HG03558 (cell line): ENCODE results near the gene ZNF580.

Experiments used
- ATAC-seq: cut with Tn5 transposase; IDR thresholded peaks from one replicate; pipeline ENCODE4 v1.9.1; 2021; ENCODE audit warnings: moderate number of reproducible peaks; ENCODE audit not compliant: unreplicated experiment; ENCODE audit errors: extremely low read depth

ZNF580 gene

DNA sequence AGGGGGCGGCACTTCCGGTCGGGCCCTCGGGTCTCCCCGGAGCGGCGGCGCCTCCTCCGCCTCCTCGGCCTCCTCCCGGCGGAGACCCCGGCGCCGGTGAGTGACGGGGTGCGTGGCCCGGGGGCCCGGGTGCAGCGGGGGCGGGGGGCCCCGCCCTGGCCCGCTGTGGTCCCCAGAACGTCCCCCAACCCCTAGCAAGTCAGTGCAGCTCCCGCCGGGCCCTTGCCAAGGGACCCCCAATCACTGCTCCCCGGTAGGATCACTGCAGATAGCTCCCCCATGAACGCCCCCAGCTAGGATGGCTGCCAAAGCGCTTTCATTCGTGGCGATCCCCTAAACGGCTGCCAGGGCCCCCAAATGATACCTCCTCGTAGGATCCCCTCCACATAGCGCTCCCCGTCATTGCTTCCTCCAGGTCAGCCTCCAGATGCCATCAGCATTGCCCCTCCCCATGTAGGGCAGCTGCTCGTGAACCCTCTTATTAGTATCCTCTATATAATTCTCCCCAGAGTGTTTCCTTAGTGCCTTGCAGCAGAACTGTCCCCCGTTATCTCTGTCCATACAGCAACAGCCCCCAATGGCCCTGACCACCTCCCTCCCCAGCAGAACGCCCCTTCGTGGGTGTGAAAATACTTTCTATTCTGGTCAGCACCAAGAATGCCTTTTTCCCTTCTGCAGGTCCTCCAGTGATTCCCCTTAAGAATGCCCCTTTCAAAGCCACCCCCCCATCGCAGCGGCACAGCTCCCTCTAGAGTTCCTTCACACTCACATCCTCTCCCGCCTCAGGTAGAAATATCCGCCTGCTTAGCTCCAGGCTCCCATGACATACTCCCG is 34.9 kb upstream of the ZNF580 start, which contains the start of gene ZNF865:
ZNF865 (plus strand) TSS at position 11 of the 834 bp plus-strand sequence. CDS start 7,972 bp downstream, outside the sequence.
- ATAC-seq = no peak

DNA sequence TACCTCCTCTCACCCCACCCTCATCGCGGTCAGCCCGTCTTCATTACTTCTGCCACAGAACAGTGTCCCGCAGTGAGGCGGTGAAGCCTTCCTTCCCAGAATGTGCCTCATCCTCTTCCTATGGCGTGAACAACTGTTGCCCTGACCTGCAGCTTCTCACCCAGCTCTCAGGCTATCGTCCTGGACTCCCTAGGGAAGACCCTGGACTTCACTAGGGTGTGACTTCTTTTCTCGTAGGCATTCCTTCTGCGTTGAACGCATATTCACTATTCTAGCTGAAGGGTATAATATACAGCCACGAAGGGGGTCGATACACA is 34.4 kb upstream of the ZNF580 start:
- ATAC-seq = no peak

DNA sequence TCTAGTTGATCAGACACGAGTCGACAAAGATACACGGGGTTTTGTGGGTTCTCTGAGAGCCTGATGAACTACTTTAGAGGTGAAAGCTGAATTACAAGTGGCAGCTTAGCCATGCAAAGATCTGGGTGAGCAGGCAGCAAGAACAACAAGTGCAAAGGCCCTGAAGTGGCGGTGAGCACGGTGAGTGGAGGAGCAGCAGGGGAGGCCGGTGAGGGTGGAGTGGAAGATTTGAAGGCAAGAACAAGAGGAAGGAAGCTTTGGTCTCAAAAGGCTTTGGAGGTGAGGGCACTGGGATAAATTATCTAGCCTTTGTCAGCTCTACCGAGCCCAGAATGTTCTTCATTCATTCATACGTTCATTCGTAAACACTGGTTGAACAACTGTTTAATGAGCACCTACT is 34.0 kb upstream of the ZNF580 start:
- no peak for ATAC-seq

DNA sequence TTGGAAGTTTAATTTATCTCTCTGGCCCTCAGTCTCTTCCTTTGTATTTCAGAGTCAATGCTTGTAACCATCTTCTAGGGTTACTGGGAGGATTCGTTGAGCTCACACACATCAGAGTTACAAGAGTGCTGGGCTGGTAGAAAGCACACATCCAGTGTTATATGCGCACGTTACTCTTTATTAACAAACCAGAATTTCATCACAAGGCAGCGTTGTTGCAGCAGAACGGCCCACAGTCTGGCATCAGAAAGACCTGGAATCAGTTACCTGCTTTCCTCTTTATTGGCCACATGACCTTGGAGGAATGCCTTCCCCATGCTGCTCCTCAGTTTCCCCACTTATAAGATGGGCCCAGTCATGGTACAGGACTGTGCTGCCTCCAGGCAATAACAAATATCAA is 31.5 kb upstream of the ZNF580 start:
- no peak for ATAC-seq

DNA sequence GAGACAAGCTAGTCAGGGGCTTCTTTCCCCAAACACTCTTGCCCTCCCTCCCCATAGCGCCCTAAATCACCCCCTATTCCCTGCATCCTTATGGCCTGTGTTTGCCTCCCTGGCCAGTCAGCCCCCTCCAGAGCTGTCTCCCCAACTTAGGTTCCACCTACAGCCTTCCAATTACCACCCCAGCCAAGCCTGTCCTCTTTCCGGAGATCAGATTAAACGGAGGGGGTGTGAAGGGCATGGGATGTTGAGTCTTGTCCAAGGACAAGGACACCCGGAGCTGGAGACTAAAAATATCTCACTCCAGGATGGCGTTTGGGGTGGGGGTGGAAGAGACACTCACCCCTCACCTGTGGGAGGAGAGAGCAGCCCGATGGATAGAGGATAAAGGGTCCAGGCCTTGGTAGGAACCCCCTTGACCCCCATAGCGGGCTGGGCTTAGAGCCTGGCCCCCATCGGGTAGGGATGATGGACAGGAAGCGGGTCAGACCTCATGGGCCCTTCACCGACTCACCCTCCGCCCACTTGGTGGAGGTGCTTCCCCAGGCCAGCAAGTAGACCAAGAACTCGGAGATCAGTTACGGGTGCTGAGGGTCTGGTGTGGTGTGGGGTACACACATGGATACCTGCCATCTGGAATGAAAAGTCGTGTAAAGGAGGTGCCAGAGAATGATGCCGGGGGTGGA is 29.4 kb upstream of the ZNF580 start:
- ATAC-seq = no peak

DNA sequence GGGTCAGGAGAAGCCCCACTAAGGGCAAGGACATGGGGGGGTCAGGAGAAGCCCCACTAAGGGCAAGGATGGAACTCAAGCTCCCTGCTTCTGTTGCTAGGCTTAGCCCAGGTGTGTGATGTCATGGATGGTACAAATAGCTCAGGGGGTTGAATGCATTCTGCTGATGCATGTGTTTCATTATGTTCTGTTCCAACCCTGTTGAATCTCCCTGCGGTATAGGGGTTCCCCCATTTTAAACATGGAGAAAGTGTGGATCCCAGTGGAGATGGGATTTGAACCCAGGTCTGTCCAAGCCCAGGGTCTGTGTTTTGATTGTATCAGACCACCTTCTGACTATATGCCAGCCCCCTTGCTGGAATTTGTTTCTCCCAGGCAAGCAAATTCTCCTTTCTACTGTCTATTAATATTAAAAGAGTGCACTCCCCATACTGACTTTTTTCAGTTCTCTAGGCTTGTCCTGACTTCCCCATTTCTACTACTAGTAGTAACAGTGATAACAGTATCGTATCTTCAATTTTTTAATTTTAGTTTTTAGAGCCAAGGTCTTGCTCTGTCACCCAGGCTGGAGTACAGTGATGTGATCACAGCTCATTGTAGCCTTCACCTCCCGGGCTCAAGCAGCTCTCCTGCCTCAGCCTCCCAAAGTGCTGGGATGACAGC is 28.7 kb upstream of the ZNF580 start:
- ATAC-seq = no peak

DNA sequence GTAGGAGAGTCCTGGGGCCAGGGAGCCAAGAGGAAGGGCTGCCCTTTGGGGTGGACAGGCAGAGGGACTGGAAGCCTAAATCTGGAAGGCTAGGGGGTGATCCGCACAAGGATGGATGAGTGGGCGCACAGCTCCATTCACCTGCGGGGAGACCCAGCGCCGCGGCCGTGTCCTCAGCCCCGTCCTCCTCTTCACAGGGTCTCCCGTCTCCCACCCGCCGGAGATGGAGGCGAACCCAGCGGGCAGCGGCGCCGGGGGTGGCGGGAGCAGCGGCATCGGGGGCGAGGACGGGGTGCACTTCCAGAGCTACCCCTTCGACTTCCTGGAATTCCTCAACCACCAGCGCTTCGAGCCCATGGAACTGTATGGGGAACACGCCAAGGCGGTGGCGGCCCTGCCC is 27.4 kb upstream of the ZNF580 start:
- ATAC-seq = no peak

DNA sequence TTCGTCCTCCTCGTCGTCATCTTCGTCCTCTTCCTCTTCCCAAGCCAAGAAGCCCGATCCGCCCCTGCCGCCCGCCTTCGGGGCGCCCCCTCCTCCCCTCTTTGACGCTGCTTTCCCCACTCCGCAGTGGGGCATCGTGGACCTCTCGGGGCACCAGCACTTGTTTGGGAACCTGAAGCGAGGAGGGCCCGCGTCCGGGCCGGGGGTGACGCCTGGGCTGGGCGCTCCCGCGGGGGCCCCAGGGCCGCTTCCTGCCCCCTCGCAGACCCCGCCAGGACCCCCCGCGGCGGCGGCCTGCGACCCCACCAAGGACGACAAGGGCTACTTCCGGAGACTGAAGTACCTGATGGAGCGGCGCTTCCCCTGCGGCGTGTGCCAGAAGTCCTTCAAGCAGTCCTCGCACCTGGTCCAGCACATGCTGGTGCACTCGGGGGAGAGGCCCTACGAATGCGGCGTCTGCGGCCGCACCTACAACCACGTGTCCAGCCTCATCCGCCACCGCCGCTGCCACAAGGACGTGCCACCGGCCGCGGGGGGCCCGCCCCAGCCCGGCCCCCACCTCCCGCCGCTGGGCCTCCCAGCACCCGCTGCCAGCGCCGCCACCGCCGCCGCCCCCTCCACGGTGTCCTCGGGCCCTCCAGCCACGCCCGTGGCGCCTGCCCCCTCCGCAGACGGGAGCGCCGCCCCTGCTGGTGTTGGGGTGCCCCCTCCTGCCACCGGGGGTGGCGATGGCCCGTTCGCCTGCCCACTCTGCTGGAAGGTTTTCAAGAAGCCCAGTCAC is 26.7 kb upstream of the ZNF580 start:
- no peak for ATAC-seq

DNA sequence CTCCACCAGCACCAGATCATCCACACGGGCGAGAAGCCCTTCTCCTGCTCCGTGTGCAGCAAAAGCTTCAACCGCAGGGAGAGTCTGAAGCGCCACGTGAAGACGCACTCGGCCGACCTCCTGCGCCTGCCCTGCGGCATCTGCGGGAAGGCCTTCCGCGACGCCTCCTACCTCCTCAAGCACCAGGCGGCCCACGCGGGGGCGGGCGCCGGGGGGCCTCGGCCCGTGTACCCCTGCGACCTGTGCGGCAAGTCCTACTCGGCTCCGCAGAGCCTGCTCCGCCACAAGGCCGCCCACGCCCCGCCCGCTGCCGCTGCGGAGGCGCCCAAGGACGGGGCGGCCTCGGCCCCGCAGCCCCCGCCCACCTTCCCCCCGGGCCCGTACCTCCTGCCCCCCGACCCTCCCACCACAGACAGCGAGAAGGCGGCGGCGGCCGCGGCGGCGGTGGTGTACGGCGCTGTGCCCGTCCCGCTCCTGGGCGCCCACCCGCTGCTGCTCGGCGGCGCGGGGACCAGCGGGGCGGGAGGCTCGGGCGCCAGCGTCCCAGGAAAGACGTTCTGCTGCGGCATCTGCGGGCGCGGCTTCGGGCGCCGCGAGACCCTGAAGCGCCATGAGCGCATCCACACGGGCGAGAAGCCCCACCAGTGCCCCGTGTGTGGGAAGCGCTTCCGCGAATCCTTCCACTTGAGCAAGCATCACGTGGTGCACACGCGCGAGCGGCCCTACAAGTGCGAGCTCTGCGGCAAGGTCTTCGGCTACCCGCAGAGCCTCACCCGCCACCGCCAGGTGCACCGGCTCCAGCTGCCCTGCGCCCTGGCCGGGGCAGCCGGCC is 25.9 kb upstream of the ZNF580 start:
- no peak for ATAC-seq

DNA sequence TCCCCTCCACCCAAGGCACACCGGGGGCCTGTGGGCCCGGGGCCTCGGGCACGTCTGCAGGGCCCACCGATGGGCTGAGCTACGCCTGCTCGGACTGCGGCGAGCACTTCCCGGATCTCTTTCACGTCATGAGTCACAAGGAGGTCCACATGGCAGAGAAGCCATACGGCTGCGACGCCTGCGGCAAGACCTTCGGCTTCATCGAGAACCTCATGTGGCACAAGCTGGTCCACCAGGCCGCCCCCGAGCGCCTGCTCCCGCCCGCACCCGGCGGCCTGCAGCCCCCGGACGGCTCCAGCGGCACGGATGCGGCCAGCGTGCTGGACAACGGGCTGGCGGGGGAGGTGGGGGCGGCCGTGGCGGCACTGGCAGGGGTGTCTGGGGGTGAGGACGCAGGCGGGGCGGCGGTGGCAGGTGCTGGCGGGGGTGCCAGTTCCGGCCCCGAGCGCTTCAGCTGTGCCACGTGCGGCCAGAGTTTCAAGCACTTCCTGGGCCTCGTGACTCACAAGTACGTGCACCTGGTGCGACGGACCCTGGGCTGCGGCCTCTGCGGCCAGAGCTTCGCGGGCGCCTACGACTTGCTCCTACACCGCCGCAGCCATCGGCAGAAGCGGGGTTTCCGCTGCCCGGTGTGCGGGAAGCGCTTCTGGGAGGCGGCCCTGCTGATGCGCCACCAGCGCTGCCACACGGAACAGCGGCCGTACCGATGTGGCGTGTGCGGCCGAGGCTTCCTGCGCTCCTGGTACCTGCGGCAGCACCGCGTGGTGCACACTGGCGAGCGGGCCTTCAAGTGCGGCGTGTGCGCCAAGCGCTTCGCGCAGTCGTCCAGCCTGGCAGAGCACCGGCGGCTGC is 25.0 kb upstream of the ZNF580 start:
- ATAC-seq = no peak

DNA sequence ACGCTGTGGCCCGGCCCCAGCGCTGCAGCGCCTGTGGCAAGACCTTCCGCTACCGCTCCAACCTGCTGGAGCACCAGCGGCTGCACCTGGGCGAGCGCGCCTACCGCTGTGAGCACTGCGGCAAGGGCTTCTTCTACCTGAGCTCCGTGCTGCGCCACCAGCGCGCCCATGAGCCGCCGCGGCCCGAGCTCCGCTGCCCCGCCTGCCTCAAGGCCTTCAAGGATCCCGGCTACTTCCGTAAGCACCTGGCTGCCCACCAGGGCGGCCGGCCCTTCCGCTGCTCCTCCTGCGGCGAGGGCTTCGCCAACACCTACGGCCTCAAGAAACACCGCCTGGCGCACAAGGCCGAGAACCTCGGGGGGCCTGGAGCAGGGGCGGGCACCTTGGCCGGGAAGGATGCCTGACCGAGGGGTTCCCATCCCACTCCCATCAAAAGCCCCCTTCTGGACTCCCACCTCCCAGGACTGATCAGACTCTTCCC is 24.4 kb upstream of the ZNF580 start:
- ATAC-seq = no peak

DNA sequence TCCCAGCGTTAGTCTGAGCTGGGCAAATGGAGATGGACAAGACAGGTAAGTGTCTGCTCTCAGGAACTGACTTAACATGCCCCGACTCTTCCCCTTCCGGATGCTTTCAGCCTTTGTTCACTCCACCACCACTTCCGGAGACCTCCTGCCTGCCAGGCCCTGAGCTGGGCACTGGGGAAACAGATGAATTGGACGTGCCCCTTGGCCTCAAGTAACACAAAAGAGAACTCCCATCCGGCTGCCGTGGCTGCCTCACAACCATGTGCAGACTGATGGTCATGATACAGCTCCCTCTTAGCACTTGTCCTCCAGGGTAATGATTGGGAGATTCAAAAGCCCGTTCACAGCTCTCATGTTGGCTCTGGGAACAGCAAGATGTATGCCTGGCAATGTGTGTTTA is 23.4 kb upstream of the ZNF580 start:
- no peak for ATAC-seq

DNA sequence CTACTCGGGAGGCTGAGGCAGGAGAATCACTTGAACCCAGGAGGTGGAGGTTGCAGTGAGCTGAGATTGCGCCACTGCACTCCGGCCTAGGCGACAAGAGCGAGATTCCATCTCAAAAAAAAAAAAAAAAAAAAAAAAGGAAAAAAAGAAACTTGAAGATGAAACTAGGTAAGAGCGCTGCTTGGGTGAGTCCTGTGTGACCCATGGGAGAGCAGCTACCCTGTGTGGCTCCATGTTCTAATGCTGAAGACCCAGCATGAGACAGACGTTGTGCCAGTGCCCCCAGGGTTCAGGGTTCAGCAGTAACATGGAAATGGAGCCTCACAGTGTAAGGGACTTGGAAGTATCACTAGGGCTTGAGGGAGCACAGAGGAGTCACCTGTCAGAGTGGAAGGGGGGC is 22.4 kb upstream of the ZNF580 start:
- no peak for ATAC-seq

DNA sequence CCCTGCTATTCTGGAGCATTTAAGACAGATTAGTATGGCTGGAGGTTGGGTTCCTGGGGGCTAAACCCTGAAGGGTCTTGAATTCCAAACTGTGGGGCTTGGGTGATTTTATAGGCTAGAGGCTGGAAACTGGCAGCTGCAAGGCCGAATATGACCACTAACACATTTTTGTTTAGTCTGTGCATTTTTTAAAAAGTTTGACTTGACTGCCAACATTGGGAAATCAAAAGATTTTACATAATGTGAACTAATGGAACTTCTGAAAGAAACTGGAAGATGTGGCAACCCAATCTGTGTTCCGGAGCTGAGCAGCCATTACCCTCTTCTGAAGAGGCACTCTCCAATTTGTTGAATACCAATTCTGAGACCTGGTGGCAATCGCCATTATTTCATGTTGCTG is 21.5 kb upstream of the ZNF580 start:
- ATAC-seq = no peak

DNA sequence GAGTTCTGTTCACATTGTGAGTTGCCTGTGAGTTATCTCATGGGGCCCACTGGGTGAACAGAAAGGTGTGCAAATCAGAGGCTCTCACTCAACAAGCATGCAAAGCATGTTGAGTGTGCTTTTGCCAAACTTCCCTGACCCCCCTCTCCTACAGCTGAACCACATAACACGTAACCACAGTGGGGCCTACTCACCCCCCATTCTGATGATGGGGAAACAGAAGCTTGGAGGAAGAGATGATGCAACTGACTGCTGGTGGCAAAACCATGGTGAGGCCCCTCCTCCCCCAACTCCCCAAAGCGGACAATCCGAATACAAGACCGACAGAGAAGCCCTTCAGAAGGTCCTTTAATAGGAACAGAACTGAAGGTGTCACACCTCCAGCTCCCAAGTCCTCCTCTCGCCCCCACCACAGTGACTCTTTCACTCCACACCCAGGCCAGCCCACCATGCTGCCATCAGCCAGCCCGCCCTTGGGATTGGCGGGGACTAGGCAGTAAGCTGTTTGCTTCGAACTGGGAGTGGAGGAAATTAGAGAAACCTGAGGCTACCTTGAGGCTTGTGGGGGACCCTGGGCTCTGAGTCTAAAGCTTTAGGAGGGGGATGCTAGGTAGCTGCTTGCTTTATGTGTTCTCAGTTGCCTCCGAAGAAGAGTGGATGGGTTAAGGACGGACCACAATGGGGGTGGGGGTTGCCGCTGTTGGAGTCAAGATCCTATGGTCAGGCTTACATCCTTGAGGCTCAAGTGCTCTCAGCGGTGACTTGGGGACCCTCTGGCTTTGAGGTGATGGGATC is 20.2 kb upstream of the ZNF580 start:
- no peak for ATAC-seq

DNA sequence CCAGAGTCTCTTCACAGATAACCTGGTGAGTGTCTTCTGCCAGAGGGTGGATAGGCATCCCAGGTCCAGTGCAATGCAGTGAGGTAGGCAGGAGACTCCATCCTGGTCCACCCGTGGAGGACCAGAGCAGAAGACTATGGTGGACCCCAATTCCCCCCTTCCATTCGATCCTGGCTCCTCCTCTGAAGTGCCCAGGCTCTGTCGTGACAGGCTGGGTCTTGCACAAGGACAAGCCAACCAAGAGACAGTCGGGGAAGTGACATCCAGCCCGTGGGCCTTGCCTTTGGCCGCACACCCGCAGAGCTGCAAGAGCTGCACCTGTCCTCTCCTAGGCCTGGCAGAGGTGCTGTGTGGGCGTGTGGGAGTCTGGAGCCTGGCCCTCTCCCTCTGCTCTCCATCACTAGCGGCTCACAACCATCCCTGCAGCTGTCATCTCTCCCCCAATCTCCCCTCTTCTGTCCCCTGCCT is 19.6 kb upstream of the ZNF580 start:
- ATAC-seq = no peak

DNA sequence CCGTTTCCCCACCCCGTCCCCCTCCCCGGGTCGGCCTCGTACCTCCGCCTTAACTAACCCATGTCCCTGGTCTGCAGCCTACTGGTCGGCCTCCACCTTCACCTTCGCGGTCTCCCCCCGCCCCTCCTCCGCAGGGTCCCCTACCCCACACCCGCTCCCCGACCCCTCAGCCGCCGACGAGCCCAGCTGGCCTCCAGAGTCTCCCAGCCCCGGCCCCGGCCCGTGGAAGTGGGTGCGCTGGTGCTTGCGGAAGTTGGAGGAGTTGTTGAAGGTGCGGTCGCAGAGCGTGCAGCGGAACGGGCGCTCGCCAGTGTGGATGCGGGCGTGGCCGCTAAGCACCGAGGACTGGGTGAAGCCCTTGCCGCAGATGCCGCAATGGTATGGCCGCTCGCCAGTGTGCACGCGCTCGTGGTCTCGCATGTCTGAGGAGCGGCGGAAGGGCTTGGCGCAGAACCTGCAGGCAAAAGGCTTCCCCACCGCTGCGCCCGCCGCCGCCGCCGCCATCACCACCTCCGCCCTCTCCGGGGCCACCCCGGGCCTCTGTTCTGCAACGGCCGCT is 19.1 kb upstream of the ZNF580 start:
- no peak for ATAC-seq
